Naive thymus-derived CD4-positive, alpha-beta T cell (primary cell): ENCODE results near the gene IL4R. TPM values are rescaled to one million over a fixed set of nuclear protein-coding genes. Genes with fewer than 3 reads are reported as not detected.
A peak's percentile ranks its signal among the peaks of the same experiment; 100 is the strongest.

ENCODE experiments used
- ATAC-seq: fragments of 150-1000 bp; cut with Tn5 transposase; 2 replicates; pipeline ENCODE4 v1.10.0; 2021; ENCODE audit warnings: mild to moderate bottlenecking, moderate library complexity
- CTCF ChIA-PET: fragments of 350-600 bp; sonication (Branson Sonifier 250); formaldehyde crosslinking; loops from one replicate; lab custom pipeline; 2021; ENCODE audit warnings: antibody characterized with exemption; lab: Charles Lee
- POLR2A ChIA-PET: fragments of 350-600 bp; sonication (Branson Sonifier 250); formaldehyde crosslinking; loops from one replicate; lab custom pipeline; 2021; ENCODE audit warnings: antibody characterized with exemption, inconsistent platforms; lab: Charles Lee
- DNase-seq, 9 donors: peaks; one replicate each; pipeline versions ENCODE4 v3.0.0 to v3.0.0-alpha.2; 2020 to 2022; ENCODE audit warnings: mixed read lengths in 1 of 9
- H3K27ac ChIP-seq: one replicate; pipeline ENCODE4 v1.7.0; 2013; ENCODE audit warnings: mild to moderate bottlenecking, low read depth, low read length, moderate library complexity
- H3K27me3 ChIP-seq, 2 donors: one replicate each; pipeline ENCODE4 v1.7.0; 2013; ENCODE audit warnings: low read length in 2 of 2, mild to moderate bottlenecking in 2 of 2, moderate library complexity in 2 of 2; ENCODE audit not compliant: control insufficient read depth in 2 of 2, insufficient read depth in 2 of 2
- H3K36me3 ChIP-seq, 3 experiments: 1 replicate in 2 of 3; 2 replicates in 1 of 3; pipeline ENCODE4 v1.7.0; 2013; ENCODE audit warnings: low read length in 3 of 3, mild to moderate bottlenecking in 3 of 3, moderate library complexity in 1 of 3; ENCODE audit not compliant: insufficient read depth in 3 of 3, control insufficient read depth in 2 of 3
- H3K4me1 ChIP-seq, 2 donors: one replicate each; pipeline ENCODE4 v1.7.0; 2013; ENCODE audit warnings: low read length in 2 of 2, mild to moderate bottlenecking in 2 of 2, moderate library complexity in 1 of 2; ENCODE audit not compliant: control insufficient read depth in 2 of 2, insufficient read depth in 2 of 2
- H3K4me3 ChIP-seq: 2 replicates; pipeline ENCODE4 v1.7.0; 2013; ENCODE audit warnings: mild to moderate bottlenecking, low read length
- H3K9me3 ChIP-seq, 3 experiments: 1 replicate in 2 of 3; 2 replicates in 1 of 3; pipeline ENCODE4 v1.7.0; 2013; ENCODE audit warnings: low read length in 3 of 3; ENCODE audit not compliant: control insufficient read depth in 2 of 3
- H3K27ac Mint-ChIP-seq, 9 donors: one replicate each; pipeline ENCODE4 v1.8.0; 2020 to 2022; ENCODE audit warnings: mixed read lengths in 9 of 9, mild to moderate bottlenecking in 8 of 9, moderate library complexity in 5 of 9, inconsistent platforms in 2 of 9
- H3K27me3 Mint-ChIP-seq, 5 donors: one replicate each; pipeline ENCODE4 v1.8.0; 2021 to 2022; ENCODE audit warnings: mixed read lengths in 5 of 5, mild to moderate bottlenecking in 1 of 5
- H3K36me3 Mint-ChIP-seq, 5 donors: one replicate each; pipeline ENCODE4 v1.8.0; 2020 to 2022; ENCODE audit warnings: mixed read lengths in 5 of 5, mild to moderate bottlenecking in 3 of 5, inconsistent platforms in 1 of 5
- H3K4me1 Mint-ChIP-seq, 7 donors: one replicate each; pipeline ENCODE4 v1.8.0; 2020 to 2022; ENCODE audit warnings: mixed read lengths in 7 of 7, mild to moderate bottlenecking in 3 of 7, inconsistent platforms in 1 of 7
- H3K4me3 Mint-ChIP-seq, 10 donors: one replicate each; pipeline ENCODE4 v1.8.0; 2020 to 2022; ENCODE audit warnings: mild to moderate bottlenecking in 10 of 10, mixed read lengths in 10 of 10, moderate library complexity in 6 of 10, inconsistent platforms in 2 of 10
- H3K9me3 Mint-ChIP-seq, 11 donors: one replicate each; pipeline ENCODE4 v1.8.0; 2020 to 2022; ENCODE audit warnings: mixed read lengths in 11 of 11, mild to moderate bottlenecking in 4 of 11, inconsistent platforms in 1 of 11, moderate library complexity in 1 of 11
- intact Hi-C, 2 donors: fragments of 100-400 bp; cut with micrococcal nuclease; formaldehyde crosslinking; loops; one replicate each; pipeline ENCODE4 v1.15.1; 2023
- polyA plus RNA-seq, 2 donors: library from polyadenylated mRNA; unstranded; fragments of 300-500 nt; fragmentation: Illumina TruSeq; gene quantifications; one replicate each; pipeline ENCODE4 v1.2.3, GENCODE V29; 2021
- total RNA-seq, 6 experiments: library from RNA in 5 of 6; stranded (reverse) in 5 of 6; gene quantifications; 1 replicate in 5 of 6; 2 replicates in 1 of 6; pipeline ENCODE4 v1.2.3 and lab custom pipeline; 2021 to 2026

The IL4R gene
- total and polyA plus RNA-seq, 7 experiments from 2014 or later = 99.8 to 498 (median 176) TPM

DNA sequence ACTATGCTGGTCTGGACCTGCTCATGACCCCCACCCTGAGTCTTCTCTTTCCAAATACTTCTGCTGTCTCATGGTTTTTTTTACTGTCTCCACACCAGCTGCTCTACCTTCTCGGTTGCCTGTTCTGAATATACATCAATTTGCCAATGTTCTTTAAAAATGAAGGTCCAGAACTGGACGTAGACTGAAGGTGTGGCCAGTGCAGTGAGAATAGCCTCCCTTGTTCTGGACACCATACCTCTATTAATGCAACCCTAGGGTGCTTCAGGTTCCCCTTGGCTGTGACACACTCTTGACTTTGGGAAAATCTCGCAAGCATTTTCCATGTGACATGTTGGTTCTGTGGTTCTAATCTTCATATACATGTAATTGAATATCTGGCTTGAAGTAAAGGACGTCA is 72.9 kb downstream of the IL4R start:
- Mint-ChIP-seq H3K27ac (peak overlapping the region in 2 of 9 donors; percentile 3 to 71), H3K4me3 (no peak overlapping the region), H3K9me3 (peaks cover 0 to 32% (median 9%) of the 10 kb centered on the region in 11 donors), H3K4me1 (peaks cover 7 to 19% (median 15%) of the 10 kb centered on the region in 7 donors), H3K27me3 (no peaks in the 10 kb centered on the region), H3K36me3 (peaks cover 0 to 44% (median 4%) of the 10 kb centered on the region in 5 donors)
- H3K9me3 ChIP-seq = peaks cover 0 to 6% (median 0%) of the 10 kb centered on the region in 3 experiments
- no peak overlapping the region for H3K4me3 ChIP-seq
- no peaks in the 10 kb centered on the region for H3K4me1 ChIP-seq
- H3K36me3 ChIP-seq = no peaks in the 10 kb centered on the region
- no peaks in the 10 kb centered on the region for H3K27me3 ChIP-seq
- DNase-seq (no peak), ATAC-seq (no peak)
- intact Hi-C loops = loop anchor here in 1 of 2 donors (1.0 kb wide), 1 partner anchor 41 kb away; no protein-coding TSS in a partner anchor
- POLR2A ChIA-PET = interaction anchor here (1.6 to 2.7 kb wide), 2 partner anchors 9 to 15 kb away, joined by 5 to 15 read pairs; partner anchors contain the start of gene IL21R
- CTCF ChIA-PET = interaction anchor here (0.6 to 0.7 kb wide), 2 partner anchors 9 to 21 kb away, joined by 3 read pairs; no protein-coding TSS in a partner anchor
- H3K27ac ChIP-seq = no peak overlapping the region

DNA sequence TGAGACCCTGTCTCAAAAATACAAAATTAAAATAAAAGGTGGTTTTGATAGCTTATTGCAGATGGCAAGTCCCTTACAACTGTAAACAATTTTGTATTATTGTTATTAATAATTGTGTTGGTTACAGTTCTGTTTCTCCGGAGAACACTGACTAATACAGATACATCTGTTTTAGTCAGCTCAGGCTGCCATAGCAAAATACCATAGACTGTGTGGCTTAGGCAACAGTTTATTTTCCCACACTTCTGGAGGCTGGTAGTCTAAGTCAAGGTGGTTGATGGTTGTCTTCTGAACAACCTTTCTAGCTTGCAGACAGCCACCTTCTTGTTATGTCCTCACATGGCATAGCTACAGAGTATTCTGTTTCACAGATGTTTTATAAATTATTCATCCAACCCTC is 74.0 kb downstream of the IL4R start:
- H3K4me3 ChIP-seq = no peak overlapping the region
- Mint-ChIP-seq H3K4me3 (no peak overlapping the region), H3K27ac (no peak overlapping the region), H3K27me3 (no peaks in the 10 kb centered on the region), H3K4me1 (peaks cover 0 to 10% (median 6%) of the 10 kb centered on the region in 7 donors), H3K36me3 (peaks cover 0 to 47% (median 13%) of the 10 kb centered on the region in 5 donors), H3K9me3 (peaks cover 0 to 38% (median 15%) of the 10 kb centered on the region in 11 donors)
- H3K36me3 ChIP-seq = no peaks in the 10 kb centered on the region
- intact Hi-C loops = loop anchor here in 1 of 2 donors (1.0 kb wide), 1 partner anchor 40 kb away; no protein-coding TSS in a partner anchor
- CTCF ChIA-PET = interaction anchor here (1.0 kb wide), 1 partner anchor 9 kb away, joined by 5 read pairs; no protein-coding TSS in a partner anchor
- DNase-seq (peak in 1 of 9 donors; percentile 11), ATAC-seq (no peak)
- no peaks in the 10 kb centered on the region for H3K27me3 ChIP-seq
- POLR2A ChIA-PET = interaction anchor here (0.6 to 2.7 kb wide), 6 partner anchors 10 to 103 kb away, joined by 3 to 15 read pairs (median 5); partner anchors contain the start of gene IL21R
- no peaks in the 10 kb centered on the region for H3K4me1 ChIP-seq
- peaks cover 0 to 6% (median 3%) of the 10 kb centered on the region in 3 experiments for H3K9me3 ChIP-seq
- H3K27ac ChIP-seq = no peak overlapping the region

GRCh38 chr16:27389272-27389961 is 75.6 kb downstream of the IL4R start:
- ChIA-PET CTCF (no interaction called here), POLR2A (interaction anchor here (1.7 to 2.7 kb wide), 3 partner anchors 12 to 15 kb away, joined by 5 to 24 read pairs (median 10); partner anchors contain the start of gene IL21R)
- DNase-seq = peak in 1 of 9 donors; percentile 13
- H3K9me3 Mint-ChIP-seq = peaks cover 3 to 41% (median 16%) of the 10 kb centered on the region in 11 donors
- Histone ChIP-seq H3K36me3 (no peaks in the 10 kb centered on the region), H3K4me1 (no peaks in the 10 kb centered on the region), H3K27ac (no peak overlapping the region), H3K9me3 (peaks cover 0 to 3% (median 0%) of the 10 kb centered on the region in 3 experiments), H3K27me3 (no peaks in the 10 kb centered on the region), H3K4me3 (no peak overlapping the region)
- H3K4me1 Mint-ChIP-seq = peaks cover 0 to 17% (median 3%) of the 10 kb centered on the region in 7 donors
- no peaks in the 10 kb centered on the region for H3K27me3 Mint-ChIP-seq
- H3K4me3 Mint-ChIP-seq = no peak overlapping the region
- H3K36me3 Mint-ChIP-seq = peaks cover 1 to 54% (median 11%) of the 10 kb centered on the region in 5 donors
- ATAC-seq = no peak
- no peak overlapping the region for H3K27ac Mint-ChIP-seq
- intact Hi-C loops = no loop called here

- intact Hi-C loops = no loop called here
- no peak overlapping the region for H3K27ac ChIP-seq
- H3K36me3 Mint-ChIP-seq = peaks cover 4 to 54% (median 10%) of the 10 kb centered on the region in 5 donors
Observed at GRCh38 chr16:27390151-27390550, 76.4 kb downstream of the IL4R start.

GRCh38 chr16:27392671-27393070 is 78.9 kb downstream of the IL4R start:
- no peaks in the 10 kb centered on the region for H3K4me1 ChIP-seq
- intact Hi-C loops = no loop called here
- Mint-ChIP-seq H3K4me1 (peaks cover 0 to 21% (median 4%) of the 10 kb centered on the region in 7 donors), H3K9me3 (peaks cover 6 to 50% (median 19%) of the 10 kb centered on the region in 11 donors), H3K27me3 (no peaks in the 10 kb centered on the region), H3K4me3 (no peak overlapping the region), H3K27ac (no peak overlapping the region), H3K36me3 (peaks cover 4 to 50% (median 10%) of the 10 kb centered on the region in 5 donors)
- ChIA-PET CTCF (no interaction called here), POLR2A (interaction anchor here (1.2 kb wide), 1 partner anchor 15 kb away, joined by 5 read pairs; no protein-coding TSS in a partner anchor)
- no peak overlapping the region for H3K27ac ChIP-seq
- peaks cover 0 to 3% (median 0%) of the 10 kb centered on the region in 3 experiments for H3K9me3 ChIP-seq
- ATAC-seq (no peak), DNase-seq (no peak)
- no peak overlapping the region for H3K4me3 ChIP-seq
- H3K27me3 ChIP-seq = no peaks in the 10 kb centered on the region
- H3K36me3 ChIP-seq = no peaks in the 10 kb centered on the region

More at GRCh38 chr16:27390151-27390550, 76.4 kb downstream of the IL4R start:
- Histone ChIP-seq H3K4me3 (no peak overlapping the region), H3K36me3 (no peaks in the 10 kb centered on the region), H3K4me1 (no peaks in the 10 kb centered on the region), H3K27me3 (no peaks in the 10 kb centered on the region), H3K9me3 (peaks cover 0 to 3% (median 0%) of the 10 kb centered on the region in 3 experiments)
- Mint-ChIP-seq H3K9me3 (peaks cover 6 to 45% (median 17%) of the 10 kb centered on the region in 11 donors), H3K27ac (peak overlapping the region in 1 of 9 donors; percentile 37), H3K4me3 (no peak overlapping the region), H3K27me3 (no peaks in the 10 kb centered on the region), H3K4me1 (peaks cover 0 to 21% (median 2%) of the 10 kb centered on the region in 7 donors)
- ATAC-seq = no peak
- CTCF ChIA-PET = interaction anchor here (0.7 kb wide), 1 partner anchor 57 kb away, joined by 4 read pairs; no protein-coding TSS in a partner anchor
- POLR2A ChIA-PET = interaction anchor here (2.7 kb wide), 1 partner anchor 12 kb away, joined by 24 read pairs; the partner anchor contains the start of gene IL21R
- DNase-seq = no peak

DNA sequence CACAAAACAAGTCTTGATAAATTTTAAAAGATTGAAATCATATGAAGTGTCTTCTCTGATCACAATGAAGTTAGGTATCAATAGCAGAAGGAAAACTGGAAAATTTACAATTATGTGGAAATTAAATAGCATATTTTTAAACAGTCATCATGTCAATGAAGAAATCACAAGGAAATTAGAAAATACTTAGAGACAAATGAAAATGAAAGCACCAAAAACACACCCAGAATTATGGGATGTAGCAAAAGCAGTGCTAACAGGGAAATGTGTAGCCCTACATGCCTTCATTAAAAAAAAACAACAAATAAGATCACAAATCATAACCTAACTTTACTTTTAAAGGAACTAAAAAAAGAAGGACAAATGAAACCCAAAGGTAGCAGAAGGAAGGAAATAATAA is 80.7 kb downstream of the IL4R start:
- no peak overlapping the region for H3K27ac ChIP-seq
- Mint-ChIP-seq H3K27me3 (no peaks in the 10 kb centered on the region), H3K36me3 (peaks cover 4 to 42% (median 9%) of the 10 kb centered on the region in 5 donors), H3K4me1 (peaks cover 3 to 24% (median 12%) of the 10 kb centered on the region in 7 donors), H3K9me3 (peaks cover 3 to 46% (median 19%) of the 10 kb centered on the region in 11 donors), H3K4me3 (no peak overlapping the region), H3K27ac (peak overlapping the region in 1 of 9 donors; percentile 46)
- ChIA-PET POLR2A (no interaction called here), CTCF (no interaction called here)
- no peaks in the 10 kb centered on the region for H3K4me1 ChIP-seq
- no peak overlapping the region for H3K4me3 ChIP-seq
- DNase-seq = no peak
- no peaks in the 10 kb centered on the region for H3K27me3 ChIP-seq
- peaks cover 0 to 3% (median 0%) of the 10 kb centered on the region in 3 experiments for H3K9me3 ChIP-seq
- no peak for ATAC-seq
- intact Hi-C loops = no loop called here
- no peaks in the 10 kb centered on the region for H3K36me3 ChIP-seq
